ENCODE measurements around the gene GPX6.

Gene GPX6

DNA sequence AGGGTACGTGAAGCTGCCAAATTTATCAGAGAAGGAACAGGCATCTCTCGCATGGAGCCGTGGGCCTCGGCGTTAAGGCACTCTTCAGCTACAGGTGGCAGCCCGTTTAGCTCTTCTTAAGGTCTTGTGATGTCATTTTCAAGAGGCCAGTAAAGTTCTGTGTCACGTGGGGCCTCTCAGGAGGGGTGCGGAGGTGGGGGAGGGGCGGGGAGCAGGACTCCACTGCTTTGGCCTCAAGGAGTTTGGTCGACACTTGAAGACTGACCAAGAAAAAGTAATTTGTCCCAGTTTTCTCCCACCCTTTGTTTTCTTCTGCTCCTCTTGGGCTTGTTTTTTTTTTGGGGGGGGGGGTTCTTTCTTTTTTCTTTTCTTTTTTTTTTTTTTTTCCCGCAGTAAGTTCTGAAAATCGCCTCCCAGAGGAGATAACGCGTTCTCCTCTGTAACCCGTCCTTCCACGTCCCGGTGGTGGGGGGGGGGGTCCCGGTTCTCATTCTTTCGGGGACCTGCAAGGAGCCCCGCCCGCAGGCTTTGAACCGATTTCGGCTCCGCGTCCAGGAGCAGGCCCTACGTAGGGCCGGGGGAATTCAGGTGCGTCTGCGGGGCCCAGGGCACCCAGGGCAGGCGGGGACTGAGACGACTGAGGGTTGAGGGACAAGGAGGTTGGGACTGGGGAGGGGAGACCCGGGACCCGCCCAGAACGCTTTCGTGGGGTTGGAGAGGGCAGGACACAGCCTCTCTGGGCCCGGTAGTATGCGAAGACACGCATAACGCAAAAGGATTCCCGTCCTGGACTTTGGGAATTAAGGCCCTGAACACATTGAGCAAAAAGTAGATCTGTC lies 26.0 kb downstream of the GPX6 start:
- H3K27ac ChIP-seq = no peak overlapping the region
- no peak for TF ChIP-seq ZFX (IDR thresholded peaks at IDR 0.05; ENCODE audit: borderline replicate concordance)
- TF ChIP-seq, protein P1, sequence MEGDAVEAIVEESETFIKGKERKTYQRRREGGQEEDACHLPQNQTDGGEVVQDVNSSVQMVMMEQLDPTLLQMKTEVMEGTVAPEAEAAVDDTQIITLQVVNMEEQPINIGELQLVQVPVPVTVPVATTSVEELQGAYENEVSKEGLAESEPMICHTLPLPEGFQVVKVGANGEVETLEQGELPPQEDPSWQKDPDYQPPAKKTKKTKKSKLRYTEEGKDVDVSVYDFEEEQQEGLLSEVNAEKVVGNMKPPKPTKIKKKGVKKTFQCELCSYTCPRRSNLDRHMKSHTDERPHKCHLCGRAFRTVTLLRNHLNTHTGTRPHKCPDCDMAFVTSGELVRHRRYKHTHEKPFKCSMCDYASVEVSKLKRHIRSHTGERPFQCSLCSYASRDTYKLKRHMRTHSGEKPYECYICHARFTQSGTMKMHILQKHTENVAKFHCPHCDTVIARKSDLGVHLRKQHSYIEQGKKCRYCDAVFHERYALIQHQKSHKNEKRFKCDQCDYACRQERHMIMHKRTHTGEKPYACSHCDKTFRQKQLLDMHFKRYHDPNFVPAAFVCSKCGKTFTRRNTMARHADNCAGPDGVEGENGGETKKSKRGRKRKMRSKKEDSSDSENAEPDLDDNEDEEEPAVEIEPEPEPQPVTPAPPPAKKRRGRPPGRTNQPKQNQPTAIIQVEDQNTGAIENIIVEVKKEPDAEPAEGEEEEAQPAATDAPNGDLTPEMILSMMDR (IDR thresholded peaks at IDR 0.05) = no peak

DNA sequence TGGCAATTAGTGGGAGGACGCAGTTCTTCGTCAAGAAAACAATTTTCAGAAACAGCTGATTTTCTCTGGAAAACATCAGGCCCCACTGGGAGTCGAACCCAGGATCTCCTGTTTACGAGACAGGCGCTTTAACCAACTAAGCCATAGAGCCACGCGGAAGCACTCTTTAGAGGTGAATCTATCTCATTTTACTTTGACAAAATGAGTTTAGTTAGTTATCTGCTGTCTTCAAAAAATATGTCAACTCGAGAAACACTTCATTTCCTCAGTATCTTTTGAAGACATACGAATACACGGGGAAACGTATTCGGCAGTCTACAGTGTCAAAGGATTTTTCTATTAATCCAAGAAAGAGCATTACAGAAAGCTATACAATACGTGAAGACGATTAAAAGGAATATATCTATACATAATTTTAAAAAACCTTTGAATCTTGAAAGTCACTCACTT lies 26.7 kb downstream of the GPX6 start:
- H3K27ac ChIP-seq = no peak overlapping the region
- TF ChIP-seq, protein P1 (IDR thresholded peaks at IDR 0.05) = no peak
- TF ChIP-seq ZFX (IDR thresholded peaks at IDR 0.05; ENCODE audit: borderline replicate concordance) = no peak

DNA sequence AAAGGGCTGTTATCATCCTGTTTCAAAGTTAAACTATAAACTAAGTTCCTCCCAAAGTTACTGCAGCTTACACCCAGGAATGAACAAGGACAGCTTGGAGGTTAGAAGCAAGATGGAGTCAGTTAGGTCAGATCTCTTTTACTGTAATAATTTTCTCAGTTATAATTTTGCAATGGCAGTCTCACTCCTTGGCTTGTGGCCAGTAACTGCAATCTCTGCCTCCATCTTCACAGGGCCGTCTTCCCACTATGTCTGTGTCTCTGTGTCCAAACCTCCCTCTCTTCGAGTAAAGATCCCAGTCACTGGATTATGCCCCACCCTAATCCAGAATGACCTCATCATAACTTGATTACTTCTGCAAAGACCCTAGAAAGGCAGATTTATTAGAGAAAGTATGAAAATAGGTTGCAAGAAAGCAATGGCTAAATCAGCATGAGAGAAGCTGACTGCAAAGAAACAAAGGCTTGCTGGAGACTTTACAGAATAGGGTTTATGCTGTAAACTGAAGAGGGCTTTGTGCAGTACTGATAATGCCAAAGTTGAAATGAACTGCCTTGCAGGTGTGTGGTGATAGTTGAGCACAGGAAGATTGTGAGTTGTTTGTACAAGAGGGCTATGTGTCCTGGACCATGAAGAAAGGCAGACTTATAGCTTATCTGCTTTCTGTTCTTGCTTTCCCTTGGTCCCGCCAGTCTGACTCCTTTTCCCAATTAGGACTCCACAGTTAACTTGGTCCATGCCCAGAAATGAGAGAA lies 28.4 kb downstream of the GPX6 start:
- H3K27ac ChIP-seq = no peak overlapping the region
- TF ChIP-seq, protein P1 (IDR thresholded peaks at IDR 0.05) = no peak
- no peak for TF ChIP-seq ZFX (IDR thresholded peaks at IDR 0.05; ENCODE audit: borderline replicate concordance)

DNA sequence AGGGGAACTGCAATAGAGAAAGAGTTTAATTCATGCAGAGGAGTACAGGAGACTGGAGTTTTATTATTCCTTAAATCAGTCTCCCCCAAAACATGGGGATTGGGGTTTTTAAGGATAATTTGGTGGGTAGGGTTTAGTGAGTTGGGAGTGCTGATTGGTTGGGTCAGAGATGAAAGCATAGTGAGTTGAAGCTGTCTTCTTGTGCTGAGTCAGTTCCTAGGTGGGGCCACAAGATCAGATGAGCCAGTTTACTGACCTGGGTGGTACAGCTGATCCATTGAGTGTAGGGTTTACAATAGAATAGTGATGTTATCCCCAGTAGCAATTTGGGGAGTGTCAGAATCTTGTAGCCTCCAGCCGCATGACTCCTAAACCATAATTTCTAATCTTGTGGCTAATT lies 29.1 kb downstream of the GPX6 start:
- TF ChIP-seq, protein P1 (IDR thresholded peaks at IDR 0.05) = no peak
- TF ChIP-seq ZFX (IDR thresholded peaks at IDR 0.05; ENCODE audit: borderline replicate concordance) = no peak
- no peak overlapping the region for H3K27ac ChIP-seq

DNA sequence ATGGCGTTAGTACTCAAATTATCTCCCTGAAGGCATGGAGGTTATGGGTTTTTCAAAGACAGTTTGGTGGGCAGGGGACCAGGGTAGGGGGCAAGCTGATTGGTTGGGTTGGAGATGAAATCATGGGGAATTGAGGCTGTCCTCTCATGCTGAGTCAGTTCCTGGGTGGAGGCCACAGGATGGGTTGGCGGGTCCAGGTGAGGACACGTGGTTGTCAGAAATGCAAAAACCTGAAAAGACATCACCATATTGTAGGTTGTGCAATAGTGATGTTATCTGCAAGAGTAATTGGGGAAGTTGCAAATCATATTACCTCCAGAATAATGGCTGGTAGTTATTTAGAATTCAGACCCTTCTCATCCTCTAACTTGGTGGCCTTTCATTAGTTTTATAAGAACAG lies 30.1 kb downstream of the GPX6 start:
- H3K27ac ChIP-seq = no peak overlapping the region

DNA sequence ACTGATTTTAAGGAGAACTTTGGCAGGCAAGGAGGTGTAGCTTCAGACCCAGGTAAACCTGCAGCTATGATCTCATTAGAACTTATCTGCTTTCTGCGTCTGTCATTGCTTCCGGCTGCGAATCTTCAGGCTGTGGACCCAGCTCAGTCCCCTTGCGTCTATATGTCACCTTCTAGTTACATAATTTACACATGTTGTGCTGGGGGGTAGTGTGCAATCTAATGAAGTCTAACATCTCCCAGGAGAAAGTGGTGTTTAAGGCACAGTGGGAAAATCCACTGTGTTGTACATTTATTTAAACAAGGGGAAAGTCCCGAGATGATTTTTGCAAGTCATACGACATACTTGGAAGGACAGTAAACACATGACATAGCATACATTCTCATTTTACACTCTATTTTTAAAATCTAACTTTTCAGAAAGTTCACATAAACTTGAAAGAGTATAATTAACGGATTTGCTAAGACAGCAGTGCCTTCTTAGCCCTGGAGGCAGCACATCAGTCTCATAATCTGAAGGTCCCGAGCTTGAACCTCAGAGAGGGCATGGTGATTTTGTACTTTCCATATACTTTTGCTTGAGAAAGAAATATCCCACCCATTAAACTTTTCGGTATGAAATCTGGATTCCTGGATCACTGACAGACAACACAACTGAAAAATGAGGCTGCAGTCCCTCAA lies 35.2 kb downstream of the GPX6 start:
- TF ChIP-seq, protein P1 (IDR thresholded peaks at IDR 0.05) = no peak
- no peak for TF ChIP-seq ZFX (IDR thresholded peaks at IDR 0.05; ENCODE audit: borderline replicate concordance)
- H3K27ac ChIP-seq = no peak overlapping the region

More for the DNA sequence above, 30.1 kb downstream of the GPX6 start:
- TF ChIP-seq, protein P1 (IDR thresholded peaks at IDR 0.05) = no peak
- no peak for TF ChIP-seq ZFX (IDR thresholded peaks at IDR 0.05; ENCODE audit: borderline replicate concordance)
